Thyroid gland (tissue), 4 donors: ENCODE results near the gene KCNQ2. TPM values are rescaled to one million over a fixed set of nuclear protein-coding genes. Genes with fewer than 3 reads are reported as not detected.

Experiments used
- DNase-seq, 2 donors: peaks; one replicate each; pipeline ENCODE4 v3.0.0-alpha.2; 2019
- H3K27ac ChIP-seq, 3 donors: fragments of 200-600 bp; sonication (generic); 1 replicate in 2 of 3; 2 replicates in 1 of 3; pipeline ENCODE4 v1.5.1; 2016 to 2019; ENCODE audit warnings: mild to moderate bottlenecking in 1 of 3, moderate library complexity in 1 of 3
- H3K27me3 ChIP-seq: fragments of 200-600 bp; sonication (generic); one replicate; pipeline ENCODE4 v1.5.1; 2019
- H3K36me3 ChIP-seq, 2 donors: fragments of 200-600 bp; sonication (generic); one replicate each; pipeline ENCODE4 v1.5.1; 2016 to 2019
- H3K4me1 ChIP-seq, 2 donors: fragments of 200-600 bp; sonication (generic); one replicate each; pipeline ENCODE4 v1.5.1; 2017 to 2019
- H3K4me3 ChIP-seq, 3 donors: fragments of 200-600 bp; sonication (generic); replicated peaks in 1 of 3; 1 replicate in 2 of 3; 2 replicates in 1 of 3; pipeline ENCODE4 v1.5.1; 2016; ENCODE audit warnings: mild to moderate bottlenecking in 1 of 3
- H3K9me3 ChIP-seq: fragments of 200-600 bp; sonication (generic); one replicate; pipeline ENCODE4 v1.5.1; 2017
- CTCF ChIP-seq, 6 experiments: fragments of 200-600 bp in 3 of 6; fragments of 450-650 bp in 3 of 6; sonication (generic) in 3 of 6; IDR thresholded peaks; one replicate each; pipeline ENCODE4 v1.5.1; 2016 to 2019; ENCODE audit warnings: antibody characterized with exemption in 6 of 6, mild to moderate bottlenecking in 2 of 6, inconsistent platforms in 1 of 6, moderate library complexity in 1 of 6
- POLR2A ChIP-seq, 2 donors: fragments of 450-650 bp; IDR thresholded peaks; one replicate each; pipeline ENCODE4 v1.6.1; 2017; ENCODE audit warnings: antibody characterized with exemption in 2 of 2, mild to moderate bottlenecking in 2 of 2, moderate library complexity in 1 of 2
- WGBS, 2 donors: methylation state at CpG; one replicate each; pipeline ENCODE4 v1.1.5; 2017; 5-methylcytosine and 5-hydroxymethylcytosine counted together
- intact Hi-C: fragments of 100-400 bp; cut with DNase I; formaldehyde crosslinking; loops from one replicate; pipeline ENCODE4 v1.15.1; 2023
- total RNA-seq, 4 donors: library from RNA; depleted of rRNA; stranded (reverse); fragments of >200 nt; gene quantifications; one replicate each; pipeline ENCODE4 v1.2.3, GENCODE V29; 2016

Gene KCNQ2
- total RNA-seq, 4 donors from 2014 or later, result 0.11 to 0.27 TPM; not detected in 2

GRCh38 chr20:63402860-63403220, 69.6 kb downstream of the KCNQ2 start:
- Histone ChIP-seq H3K36me3 (no peaks in the 10 kb centered on the region), H3K9me3 (no peaks in the 10 kb centered on the region), H3K27ac (no peak overlapping the region), H3K4me3 (no peak overlapping the region), H3K4me1 (no peaks in the 10 kb centered on the region), H3K27me3 (no peaks in the 10 kb centered on the region)
- intact Hi-C loops, result no loop called here
- WGBS, 2 donors, result 23 to 75% methylated on average over 2 to 4 of the region's 9 CpGs
- TF ChIP-seq POLR2A (IDR thresholded peaks at IDR 0.05), result no peak
- no peak for TF ChIP-seq CTCF (IDR thresholded peaks at IDR 0.05)
- no peak for DNase-seq

GRCh38 chr20:63402181-63402859, 70.1 kb downstream of the KCNQ2 start:
- Histone ChIP-seq H3K27me3 (no peaks in the 10 kb centered on the region), H3K4me1 (no peaks in the 10 kb centered on the region), H3K27ac (no peak overlapping the region), H3K9me3 (no peaks in the 10 kb centered on the region), H3K36me3 (no peaks in the 10 kb centered on the region), H3K4me3 (no peak overlapping the region)
- intact Hi-C loops, result no loop called here
- WGBS, 2 donors, result 57 to 58% methylated on average over 13 to 21 of the region's 24 CpGs
- DNase-seq, result no peak
- no peak for TF ChIP-seq POLR2A (IDR thresholded peaks at IDR 0.05)
- TF ChIP-seq CTCF (IDR thresholded peaks at IDR 0.05), result no peak

- no peak for DNase-seq
- intact Hi-C loops, result no loop called here
- TF ChIP-seq CTCF (IDR thresholded peaks at IDR 0.05), result no peak
- TF ChIP-seq POLR2A (IDR thresholded peaks at IDR 0.05), result no peak
- no peak overlapping the region for H3K27ac ChIP-seq
- H3K4me1 ChIP-seq, result no peaks in the 10 kb centered on the region
- H3K4me3 ChIP-seq, result no peak overlapping the region
- H3K27me3 ChIP-seq, result no peaks in the 10 kb centered on the region
- 69 to 85% methylated on average over 16 to 25 of the region's 29 CpGs for WGBS, 2 donors
- no peaks in the 10 kb centered on the region for H3K9me3 ChIP-seq
- no peaks in the 10 kb centered on the region for H3K36me3 ChIP-seq
Observed at GRCh38 chr20:63401384-63402110, 70.9 kb downstream of the KCNQ2 start.

- no peak for TF ChIP-seq CTCF (IDR thresholded peaks at IDR 0.05)
- no peak for TF ChIP-seq POLR2A (IDR thresholded peaks at IDR 0.05)
- no peaks in the 10 kb centered on the region for H3K9me3 ChIP-seq
- no peaks in the 10 kb centered on the region for H3K27me3 ChIP-seq
- WGBS, 2 donors, result 69 to 78% methylated on average over 21 to 31 of the region's 44 CpGs
- no peaks in the 10 kb centered on the region for H3K36me3 ChIP-seq
- H3K4me3 ChIP-seq, result no peak overlapping the region
- no peaks in the 10 kb centered on the region for H3K4me1 ChIP-seq
- no peak overlapping the region for H3K27ac ChIP-seq
- intact Hi-C loops, result no loop called here
- DNase-seq, result peak in 1 of 2 donors; percentile 17
Observed at GRCh38 chr20:63400486-63401210, 71.8 kb downstream of the KCNQ2 start.
